Ascending aorta (tissue), 2 donors: ENCODE results near the gene CLEC4G. TPM values are rescaled to one million over a fixed set of nuclear protein-coding genes. Genes with fewer than 3 reads are reported as not detected.

Experiments
- DNase-seq, 2 donors: peaks; one replicate each; pipeline ENCODE4 v3.0.0-alpha.2; 2019; ENCODE audit warnings: low spot score in 2 of 2
- H3K27ac ChIP-seq, 2 donors: fragments of 200-600 bp; sonication (generic); one replicate each; pipeline ENCODE4 v1.5.1; 2016 to 2017; ENCODE audit warnings: mild to moderate bottlenecking in 1 of 2
- H3K27me3 ChIP-seq: fragments of 200-600 bp; sonication (generic); one replicate; pipeline ENCODE4 v1.5.1; 2017
- H3K36me3 ChIP-seq, 2 donors: fragments of 200-600 bp; sonication (generic); one replicate each; pipeline ENCODE4 v1.5.1; 2016
- H3K4me1 ChIP-seq, 2 donors: fragments of 200-600 bp; sonication (generic); one replicate each; pipeline ENCODE4 v1.5.1; 2016 to 2017; ENCODE audit warnings: mild to moderate bottlenecking in 1 of 2
- H3K4me3 ChIP-seq, 2 donors: fragments of 200-600 bp; sonication (generic); one replicate each; pipeline ENCODE4 v1.5.1; 2016 to 2017; ENCODE audit warnings: mild to moderate bottlenecking in 1 of 2
- H3K9me3 ChIP-seq, 2 donors: fragments of 200-600 bp; sonication (generic); one replicate each; pipeline ENCODE4 v1.5.1; 2016
- CTCF ChIP-seq, 3 experiments: fragments of 200-600 bp in 2 of 3; fragments of 450-650 bp in 1 of 3; sonication (generic) in 2 of 3; IDR thresholded peaks; one replicate each; pipeline ENCODE4 v1.5.1; 2016 to 2019; ENCODE audit warnings: antibody characterized with exemption in 3 of 3, mild to moderate bottlenecking in 1 of 3, moderate library complexity in 1 of 3
- intact Hi-C: fragments of 100-400 bp; cut with DNase I; formaldehyde crosslinking; loops from one replicate; pipeline ENCODE4 v1.15.1; 2023
- total RNA-seq: library from RNA; depleted of rRNA; stranded (reverse); fragments of >200 nt; gene quantifications from one replicate; pipeline ENCODE4 v1.1.0, GENCODE V29; 2016

The CLEC4G gene
- total RNA-seq, 1 donor from 2014 or later = 1.7 TPM

- TF ChIP-seq CTCF (IDR thresholded peaks at IDR 0.05) = no peak
- intact Hi-C loops = no loop called here
- Histone ChIP-seq H3K9me3 (peaks cover 9 to 15% of the 10 kb centered on the region in 2 donors), H3K27me3 (no peaks in the 10 kb centered on the region), H3K36me3 (no peaks in the 10 kb centered on the region), H3K27ac (no peak overlapping the region), H3K4me3 (no peak overlapping the region), H3K4me1 (no peaks in the 10 kb centered on the region)
- DNase-seq = no peak
Observed at GRCh38 chr19:7763696-7764095, 31.8 kb upstream of the CLEC4G start.

GRCh38 chr19:7762719-7763293, 30.9 kb upstream of the CLEC4G start, which contains the start of gene CLEC4M:
CLEC4M (plus strand) TSS chr19:7763243; CDS start chr19:7763267, 24 bp downstream.
- no peak within 1 kb of the TSS for H3K27ac ChIP-seq
- H3K36me3 ChIP-seq = no peaks in the 10 kb centered on the region
- H3K4me3 ChIP-seq = no peak within 1 kb of the TSS
- H3K9me3 ChIP-seq = peaks cover 11 to 21% of the 10 kb centered on the region in 2 donors
- no peaks in the 10 kb centered on the region for H3K4me1 ChIP-seq
- no peaks in the 10 kb centered on the region for H3K27me3 ChIP-seq
- intact Hi-C loops = no loop called here
- DNase-seq = no peak
- no peak for TF ChIP-seq CTCF (IDR thresholded peaks at IDR 0.05)

GRCh38 chr19:7759156-7759555, 27.2 kb upstream of the CLEC4G start:
- intact Hi-C loops = no loop called here
- Histone ChIP-seq H3K9me3 (peaks cover 11 to 34% of the 10 kb centered on the region in 2 donors), H3K4me1 (no peaks in the 10 kb centered on the region), H3K36me3 (no peaks in the 10 kb centered on the region), H3K27me3 (no peaks in the 10 kb centered on the region), H3K27ac (no peak overlapping the region), H3K4me3 (no peak overlapping the region)
- no peak for DNase-seq
- TF ChIP-seq CTCF (IDR thresholded peaks at IDR 0.05) = no peak

- no peaks in the 10 kb centered on the region for H3K36me3 ChIP-seq
- no peaks in the 10 kb centered on the region for H3K4me1 ChIP-seq
- intact Hi-C loops = no loop called here
- no peak for TF ChIP-seq CTCF (IDR thresholded peaks at IDR 0.05)
- no peak overlapping the region for H3K27ac ChIP-seq
- no peak overlapping the region for H3K4me3 ChIP-seq
- no peak for DNase-seq
- no peaks in the 10 kb centered on the region for H3K27me3 ChIP-seq
- peaks cover 11 to 34% of the 10 kb centered on the region in 2 donors for H3K9me3 ChIP-seq
Observed at GRCh38 chr19:7757358-7757757, 25.4 kb upstream of the CLEC4G start.

GRCh38 chr19:7756258-7756657, 24.3 kb upstream of the CLEC4G start:
- DNase-seq = no peak
- intact Hi-C loops = no loop called here
- Histone ChIP-seq H3K27ac (no peak overlapping the region), H3K9me3 (peaks cover 11 to 34% of the 10 kb centered on the region in 2 donors), H3K27me3 (no peaks in the 10 kb centered on the region), H3K36me3 (no peaks in the 10 kb centered on the region), H3K4me1 (no peaks in the 10 kb centered on the region), H3K4me3 (no peak overlapping the region)
- no peak for TF ChIP-seq CTCF (IDR thresholded peaks at IDR 0.05)
